OCI-LY1 (cell line): ENCODE measurements around the gene GRHL1.

Experiments used
- H2AFZ ChIP-seq: fragments of 200-600 bp; sonication (generic), shearing (Covaris generic); 2 replicates; pipeline ENCODE4 v1.6.0; 2014; ENCODE audit warnings: antibody characterized with exemption, mild to moderate bottlenecking, low read length
- H3F3A ChIP-seq: fragments of 200-600 bp; sonication (generic), shearing (Covaris generic); 2 replicates; pipeline ENCODE4 v1.6.0; 2014; ENCODE audit warnings: mild to moderate bottlenecking, antibody characterized with exemption, low read length, moderate library complexity; ENCODE audit not compliant: insufficient read depth
- H3K27ac ChIP-seq: fragments of 200-600 bp; sonication (generic); 2 replicates; pipeline ENCODE4 v1.5.1; 2014; ENCODE audit warnings: low read length, mixed run types, mild to moderate bottlenecking, low read depth; ENCODE audit not compliant: poor library complexity, severe bottlenecking
- H3K27me3 ChIP-seq: fragments of 200-600 bp; sonication (generic); 2 replicates; pipeline ENCODE4 v1.6.0; 2014; ENCODE audit warnings: antibody characterized with exemption, mild to moderate bottlenecking, low read length, moderate library complexity; ENCODE audit not compliant: insufficient read depth
- H3K36me3 ChIP-seq: fragments of 200-600 bp; sonication (generic); 2 replicates; pipeline ENCODE4 v1.6.1; 2014; ENCODE audit warnings: mild to moderate bottlenecking, antibody characterized with exemption, low read length, moderate library complexity, mixed read lengths; ENCODE audit not compliant: insufficient read depth
- H3K4me1 ChIP-seq: fragments of 200-600 bp; sonication (generic); 2 replicates; pipeline ENCODE4 v1.5.1; 2014; ENCODE audit warnings: mild to moderate bottlenecking, low read length, moderate library complexity; ENCODE audit not compliant: insufficient read depth, severe bottlenecking
- H3K4me2 ChIP-seq: fragments of 200-600 bp; sonication (generic), shearing (Covaris generic); 2 replicates; pipeline ENCODE4 v1.6.1; 2014; ENCODE audit warnings: low read length
- H3K4me3 ChIP-seq: fragments of 200-600 bp; sonication (generic); 2 replicates; pipeline ENCODE4 v1.5.1; 2014; ENCODE audit warnings: low read length, low read depth, mild to moderate bottlenecking, mixed read lengths; ENCODE audit not compliant: poor library complexity, severe bottlenecking
- H3K79me2 ChIP-seq: fragments of 200-600 bp; shearing (Covaris generic); 2 replicates; pipeline ENCODE4 v1.6.1; 2016; ENCODE audit warnings: mixed run types, low read length, mixed read lengths; ENCODE audit not compliant: insufficient read depth
- H3K9ac ChIP-seq: fragments of 200-600 bp; sonication (generic), shearing (Covaris generic); 2 replicates; pipeline ENCODE4 v1.6.1; 2014; ENCODE audit warnings: mild to moderate bottlenecking, low read length, mixed read lengths
- H3K9me2 ChIP-seq: fragments of 200-600 bp; sonication (generic), shearing (Covaris generic); 2 replicates; pipeline ENCODE4 v1.6.1; 2014; ENCODE audit warnings: low read depth, mild to moderate bottlenecking, low read length, mixed read lengths
- H3K9me3 ChIP-seq: fragments of 200-600 bp; shearing (Covaris generic); 2 replicates; pipeline ENCODE4 v1.6.1; 2014; ENCODE audit warnings: low read length, mixed read lengths
- H4K20me1 ChIP-seq: fragments of 200-600 bp; sonication (generic), shearing (Covaris generic); 2 replicates; pipeline ENCODE4 v1.6.0; 2016; ENCODE audit warnings: mild to moderate bottlenecking, low read length; ENCODE audit not compliant: insufficient read depth
- EZH2 ChIP-seq: fragments of 200-600 bp; sonication (generic), shearing (Covaris generic); IDR thresholded peaks from 2 replicates; pipeline ENCODE4 v1.8.0; 2017; ENCODE audit warnings: borderline replicate concordance, mixed run types, mild to moderate bottlenecking, antibody characterized with exemption, low read length, moderate library complexity, mixed read lengths
- TF ChIP-seq, protein P1 (sequence below): fragments of 200-600 bp; sonication (generic), shearing (Covaris generic); IDR thresholded peaks from 2 replicates; pipeline ENCODE4 v1.5.1; 2017; ENCODE audit warnings: mild to moderate bottlenecking, antibody characterized with exemption, low read length, moderate library complexity, mixed read lengths

Gene GRHL1

GRCh38 chr2:10006236-10007161, 55.0 kb downstream of the GRHL1 start:
- no peak for TF ChIP-seq EZH2
- TF ChIP-seq, protein P1, sequence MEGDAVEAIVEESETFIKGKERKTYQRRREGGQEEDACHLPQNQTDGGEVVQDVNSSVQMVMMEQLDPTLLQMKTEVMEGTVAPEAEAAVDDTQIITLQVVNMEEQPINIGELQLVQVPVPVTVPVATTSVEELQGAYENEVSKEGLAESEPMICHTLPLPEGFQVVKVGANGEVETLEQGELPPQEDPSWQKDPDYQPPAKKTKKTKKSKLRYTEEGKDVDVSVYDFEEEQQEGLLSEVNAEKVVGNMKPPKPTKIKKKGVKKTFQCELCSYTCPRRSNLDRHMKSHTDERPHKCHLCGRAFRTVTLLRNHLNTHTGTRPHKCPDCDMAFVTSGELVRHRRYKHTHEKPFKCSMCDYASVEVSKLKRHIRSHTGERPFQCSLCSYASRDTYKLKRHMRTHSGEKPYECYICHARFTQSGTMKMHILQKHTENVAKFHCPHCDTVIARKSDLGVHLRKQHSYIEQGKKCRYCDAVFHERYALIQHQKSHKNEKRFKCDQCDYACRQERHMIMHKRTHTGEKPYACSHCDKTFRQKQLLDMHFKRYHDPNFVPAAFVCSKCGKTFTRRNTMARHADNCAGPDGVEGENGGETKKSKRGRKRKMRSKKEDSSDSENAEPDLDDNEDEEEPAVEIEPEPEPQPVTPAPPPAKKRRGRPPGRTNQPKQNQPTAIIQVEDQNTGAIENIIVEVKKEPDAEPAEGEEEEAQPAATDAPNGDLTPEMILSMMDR = no peak
- Histone ChIP-seq H3K27ac (no peak overlapping the region), H3K27me3 (no peaks in the 10 kb centered on the region), H3K36me3 (no peaks in the 10 kb centered on the region), H3K4me3 (no peak overlapping the region), H3F3A (no peaks in the 10 kb centered on the region), H3K4me2 (no peak overlapping the region), H4K20me1 (no peaks in the 10 kb centered on the region), H3K9ac (no peak overlapping the region), H2AFZ (no peak overlapping the region), H3K9me2 (no peaks in the 10 kb centered on the region), H3K9me3 (no peaks in the 10 kb centered on the region), H3K4me1 (no peaks in the 10 kb centered on the region), H3K79me2 (no peaks in the 10 kb centered on the region)

DNA sequence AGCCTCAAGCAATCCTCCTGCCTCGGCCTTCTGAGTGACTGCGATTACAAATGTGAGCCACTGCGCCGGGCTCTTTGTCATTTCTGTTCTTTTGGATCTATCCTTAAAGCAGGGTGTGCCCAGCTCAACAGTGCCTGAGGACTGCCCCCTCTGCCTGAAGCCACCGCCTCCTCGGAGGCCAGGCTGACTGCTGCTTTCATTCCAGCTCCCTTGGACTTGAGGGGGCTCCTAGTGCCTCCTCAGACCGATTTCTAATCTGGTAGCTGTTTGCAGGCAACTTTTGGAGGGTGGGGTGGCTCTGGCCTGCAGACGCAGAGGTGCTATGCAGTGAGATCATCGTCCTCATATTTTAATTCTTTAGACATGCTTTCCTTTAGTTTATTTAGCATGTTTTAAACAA, 55.9 kb downstream of the GRHL1 start:
- H2AFZ ChIP-seq = no peak overlapping the region
- no peak overlapping the region for H3K27ac ChIP-seq
- no peak overlapping the region for H3K9ac ChIP-seq

GRCh38 chr2:10007921-10008808, 56.7 kb downstream of the GRHL1 start:
- Histone ChIP-seq H3K79me2 (no peaks in the 10 kb centered on the region), H3K4me2 (no peak overlapping the region), H3K36me3 (no peaks in the 10 kb centered on the region), H3K9ac (no peak overlapping the region), H3K27ac (no peak overlapping the region), H3K4me1 (no peaks in the 10 kb centered on the region), H4K20me1 (no peaks in the 10 kb centered on the region), H3F3A (no peaks in the 10 kb centered on the region), H3K27me3 (no peaks in the 10 kb centered on the region), H3K9me3 (no peaks in the 10 kb centered on the region), H3K4me3 (no peak overlapping the region), H2AFZ (no peak overlapping the region), H3K9me2 (no peaks in the 10 kb centered on the region)
- TF ChIP-seq, protein P1 = no peak
- TF ChIP-seq EZH2 = no peak

More for the DNA sequence above, 55.9 kb downstream of the GRHL1 start:
- no peaks in the 10 kb centered on the region for H3K9me3 ChIP-seq
- H3K4me1 ChIP-seq = no peaks in the 10 kb centered on the region
- TF ChIP-seq, protein P1 = no peak
- no peak for TF ChIP-seq EZH2
- no peaks in the 10 kb centered on the region for H3K9me2 ChIP-seq
- H3K36me3 ChIP-seq = no peaks in the 10 kb centered on the region
- no peaks in the 10 kb centered on the region for H3K27me3 ChIP-seq
- no peak overlapping the region for H3K4me2 ChIP-seq
- H3F3A ChIP-seq = no peaks in the 10 kb centered on the region
- no peaks in the 10 kb centered on the region for H3K79me2 ChIP-seq
- no peaks in the 10 kb centered on the region for H4K20me1 ChIP-seq
- H3K4me3 ChIP-seq = no peak overlapping the region
